ENCODE measurements around the gene GPNMB.
A peak's percentile ranks its signal among the peaks of the same experiment; 100 is the strongest.

GPNMB gene

GRCh38 chr7:23208316-23208715 is 38.3 kb upstream of the GPNMB start:
- TF ChIP-seq CTCF (conservative IDR thresholded peaks at IDR 0.05) = no peak
- H3K27ac ChIP-seq = peak overlapping the region; percentile 66

- no peak overlapping the region for H3K27ac ChIP-seq
- no peak for TF ChIP-seq CTCF (conservative IDR thresholded peaks at IDR 0.05)
Observed at GRCh38 chr7:23210506-23210905, 36.1 kb upstream of the GPNMB start.

- TF ChIP-seq CTCF (conservative IDR thresholded peaks at IDR 0.05) = no peak
- peak overlapping the region; percentile 61 for H3K27ac ChIP-seq
Observed at GRCh38 chr7:23211589-23211988, 35.0 kb upstream of the GPNMB start.

- H3K27ac ChIP-seq = peak overlapping the region; percentile 61
- no peak for TF ChIP-seq CTCF (conservative IDR thresholded peaks at IDR 0.05)
Observed at GRCh38 chr7:23212395-23212794, 34.2 kb upstream of the GPNMB start.

- no peak overlapping the region for H3K27ac ChIP-seq
- no peak for TF ChIP-seq CTCF (conservative IDR thresholded peaks at IDR 0.05)
Observed at GRCh38 chr7:23212841-23213240, 33.7 kb upstream of the GPNMB start.

- no peak overlapping the region for H3K27ac ChIP-seq
- no peak for TF ChIP-seq CTCF (conservative IDR thresholded peaks at IDR 0.05)
Observed at GRCh38 chr7:23213755-23214154, 32.8 kb upstream of the GPNMB start.

GRCh38 chr7:23214423-23214822 is 32.2 kb upstream of the GPNMB start:
- no peak for TF ChIP-seq CTCF (conservative IDR thresholded peaks at IDR 0.05)
- H3K27ac ChIP-seq = no peak overlapping the region

- H3K27ac ChIP-seq = no peak overlapping the region
- no peak for TF ChIP-seq CTCF (conservative IDR thresholded peaks at IDR 0.05)
Observed at GRCh38 chr7:23214938-23215337, 31.6 kb upstream of the GPNMB start.
